ENCODE results near the gene NFATC2. TPM values are rescaled to one million over a fixed set of nuclear protein-coding genes. Genes with fewer than 3 reads are reported as not detected.

Gene NFATC2
- total RNA-seq, 2 experiments from 2014 or later: 32.5 to 33.2 TPM

- ChIA-PET CTCF (interaction anchor here (1.5 to 3.4 kb wide), 2 partner anchors 9 to 62 kb away, joined by 3 to 15 read pairs; partner anchors contain the start of gene NFATC2), POLR2A (interaction anchor here (1.5 to 2.4 kb wide), 3 partner anchors 9 to 37 kb away, joined by 3 to 14 read pairs (median 5); partner anchors contain the start of gene NFATC2)
- TF ChIP-seq CTCF (IDR thresholded peaks at IDR 0.05): no peak
- Mint-ChIP-seq H3K4me1 (ENCODE audit: low read depth) (peaks cover 99% of the 10 kb centered on the region), H3K27me3 (no peaks in the 10 kb centered on the region), H3K36me3 (ENCODE audit: low read depth) (peaks cover 28% of the 10 kb centered on the region), H3K4me3 (peak overlapping the region; percentile 56), H3K9me3 (no peaks in the 10 kb centered on the region), H3K27ac (peak overlapping the region; percentile 93)
- no peaks in the 10 kb centered on the region for H3K27me3 ChIP-seq (ENCODE audit: control insufficient read depth in 1 of 2, insufficient read depth in 2 of 2, low read length in 2 of 2)
- H3K4me3 ChIP-seq (ENCODE audit: low read length): no peak overlapping the region
- H3K9me3 ChIP-seq (ENCODE audit: control insufficient read depth in 1 of 2, insufficient read depth in 1 of 2, low read length in 2 of 2): no peaks in the 10 kb centered on the region
- ATAC-seq (ENCODE audit: poor library complexity) (no peak), DNase-seq (peak in 4 of 14 experiments; percentile 18 to 67 (median 45))
- intact Hi-C loops (cut with DNase I, micrococcal nuclease): no loop called here
- H3K4me1 ChIP-seq (ENCODE audit: insufficient read depth, low read length): peaks cover 95% of the 10 kb centered on the region
- H3K27ac ChIP-seq (ENCODE audit: low read depth in 1 of 2, low read length in 2 of 2): peak overlapping the region; percentile 72 to 73
- peaks cover 20% of the 10 kb centered on the region for H3K36me3 ChIP-seq (ENCODE audit: insufficient read depth, low read length)
Observed at GRCh38 chr20:51532577-51533191, 9.8 kb downstream of the NFATC2 start.

- Histone ChIP-seq H3K27ac (ENCODE audit: low read depth in 1 of 2, low read length in 2 of 2) (peak overlapping the region; percentile 72 to 73), H3K27me3 (ENCODE audit: control insufficient read depth in 1 of 2, insufficient read depth in 2 of 2, low read length in 2 of 2) (no peaks in the 10 kb centered on the region), H3K4me3 (ENCODE audit: low read length) (no peak overlapping the region), H3K4me1 (ENCODE audit: insufficient read depth, low read length) (peaks cover 95% of the 10 kb centered on the region), H3K36me3 (ENCODE audit: insufficient read depth, low read length) (peaks cover 16% of the 10 kb centered on the region), H3K9me3 (ENCODE audit: control insufficient read depth in 1 of 2, insufficient read depth in 1 of 2, low read length in 2 of 2) (no peaks in the 10 kb centered on the region)
- Mint-ChIP-seq H3K4me3 (peak overlapping the region; percentile 65), H3K9me3 (no peaks in the 10 kb centered on the region), H3K27ac (peak overlapping the region; percentile 93), H3K27me3 (no peaks in the 10 kb centered on the region), H3K36me3 (ENCODE audit: low read depth) (peaks cover 26% of the 10 kb centered on the region), H3K4me1 (ENCODE audit: low read depth) (peaks cover 99% of the 10 kb centered on the region)
- CTCF ChIA-PET: interaction anchor here (1.5 to 3.4 kb wide), 2 partner anchors 10 to 63 kb away, joined by 3 to 15 read pairs; partner anchors contain the start of gene NFATC2
- POLR2A ChIA-PET: interaction anchor here (1.5 to 2.4 kb wide), 3 partner anchors 10 to 37 kb away, joined by 3 to 14 read pairs (median 5); partner anchors contain the start of gene NFATC2
- intact Hi-C loops (cut with DNase I, micrococcal nuclease): no loop called here
- DNase-seq (no peak), ATAC-seq (ENCODE audit: poor library complexity) (no peak)
- no peak for TF ChIP-seq CTCF (IDR thresholded peaks at IDR 0.05)
Observed at GRCh38 chr20:51531712-51532456, 10.6 kb downstream of the NFATC2 start.

DNA sequence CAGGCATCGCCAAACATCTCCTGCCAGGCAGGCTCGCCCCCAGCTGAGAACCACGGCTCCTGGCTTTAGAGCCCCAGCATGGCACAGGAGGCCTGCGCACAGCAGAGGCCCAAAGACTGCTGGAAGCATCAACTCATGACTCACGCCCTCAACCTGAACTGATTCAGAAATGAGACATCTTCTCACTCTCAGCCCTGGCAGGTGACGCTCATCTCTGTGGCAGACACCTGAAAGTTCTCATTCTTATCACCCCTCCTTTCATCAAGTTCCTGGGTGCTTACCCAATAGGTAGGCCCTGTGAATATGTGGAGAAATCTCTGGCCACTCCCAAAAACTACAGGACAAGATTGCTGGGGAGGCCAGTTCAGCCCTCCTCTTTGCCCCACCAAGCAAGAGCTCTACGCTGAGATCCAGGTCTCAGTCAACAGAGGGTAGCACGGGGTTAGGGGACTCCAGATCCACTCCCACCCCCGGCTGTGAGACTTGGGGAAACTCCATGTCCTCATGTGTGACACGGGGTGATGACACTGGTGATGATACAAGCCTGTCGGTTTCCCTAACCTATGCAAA is 11.3 kb downstream of the NFATC2 start:
- Mint-ChIP-seq H3K27ac (peak overlapping the region; percentile 93), H3K36me3 (ENCODE audit: low read depth) (peaks cover 19% of the 10 kb centered on the region), H3K4me3 (peak overlapping the region; percentile 86), H3K27me3 (no peaks in the 10 kb centered on the region), H3K9me3 (no peaks in the 10 kb centered on the region), H3K4me1 (ENCODE audit: low read depth) (peaks cover 99% of the 10 kb centered on the region)
- ChIA-PET POLR2A (interaction anchor here (1.2 to 2.4 kb wide), 2 partner anchors 11 to 17 kb away, joined by 3 to 14 read pairs; partner anchors contain the start of gene NFATC2), CTCF (interaction anchor here (3.4 kb wide), 1 partner anchor 11 kb away, joined by 15 read pairs; the partner anchor contains the start of gene NFATC2)
- Histone ChIP-seq H3K9me3 (ENCODE audit: control insufficient read depth in 1 of 2, insufficient read depth in 1 of 2, low read length in 2 of 2) (no peaks in the 10 kb centered on the region), H3K4me3 (ENCODE audit: low read length) (no peak overlapping the region), H3K36me3 (ENCODE audit: insufficient read depth, low read length) (peaks cover 16% of the 10 kb centered on the region), H3K27me3 (ENCODE audit: control insufficient read depth in 1 of 2, insufficient read depth in 2 of 2, low read length in 2 of 2) (no peaks in the 10 kb centered on the region), H3K4me1 (ENCODE audit: insufficient read depth, low read length) (peaks cover 95% of the 10 kb centered on the region), H3K27ac (ENCODE audit: low read depth in 1 of 2, low read length in 2 of 2) (peak overlapping the region; percentile 72 to 73)
- ATAC-seq (ENCODE audit: poor library complexity) (peak; percentile 70), DNase-seq (peak in 13 of 14 experiments; percentile 31 to 88 (median 58))
- intact Hi-C loops (cut with DNase I, micrococcal nuclease): no loop called here
- no peak for TF ChIP-seq CTCF (IDR thresholded peaks at IDR 0.05)
